Spleen (tissue), 11 donors: ENCODE data around the gene BMP2K. TPM values are rescaled to one million over a fixed set of nuclear protein-coding genes. Genes with fewer than 3 reads are reported as not detected.

Source experiments
- DNase-seq: peaks from one replicate; pipeline ENCODE4 v3.0.0-alpha.2; 2020
- H3K27ac ChIP-seq, 8 donors: fragments of 200-600 bp; sonication (generic) in 7 of 8; 1 replicate in 4 of 8; 2 replicates in 4 of 8; pipeline versions ENCODE4 v1.5.0 to v1.8.0; 2016 to 2021; ENCODE audit warnings: inconsistent platforms in 4 of 8, mild to moderate bottlenecking in 4 of 8, moderate library complexity in 1 of 8
- H3K27me3 ChIP-seq, 7 donors: fragments of 200-600 bp; sonication (generic) in 6 of 7; replicated peaks in 1 of 7; 1 replicate in 4 of 7; 2 replicates in 3 of 7; pipeline versions ENCODE4 v1.5.0 to v1.8.0; 2016 to 2021; ENCODE audit warnings: inconsistent platforms in 3 of 7, mild to moderate bottlenecking in 1 of 7
- H3K36me3 ChIP-seq, 6 donors: fragments of 200-600 bp; sonication (generic) in 5 of 6; 1 replicate in 4 of 6; 2 replicates in 2 of 6; pipeline versions ENCODE4 v1.5.0 to v1.8.0; 2016 to 2021; ENCODE audit warnings: inconsistent platforms in 2 of 6
- H3K4me1 ChIP-seq, 6 donors: fragments of 200-600 bp; sonication (generic) in 5 of 6; 1 replicate in 3 of 6; 2 replicates in 3 of 6; pipeline versions ENCODE4 v1.5.0 to v1.8.0; 2016 to 2021; ENCODE audit warnings: inconsistent platforms in 3 of 6
- H3K4me3 ChIP-seq, 8 donors: fragments of 200-600 bp; sonication (generic) in 7 of 8; 1 replicate in 4 of 8; 2 replicates in 4 of 8; pipeline versions ENCODE4 v1.5.0 to v1.8.0; 2016 to 2021; ENCODE audit warnings: inconsistent platforms in 4 of 8, mild to moderate bottlenecking in 4 of 8, moderate library complexity in 2 of 8
- H3K9me3 ChIP-seq, 8 donors: fragments of 200-600 bp; sonication (generic) in 7 of 8; 1 replicate in 4 of 8; 2 replicates in 4 of 8; pipeline versions ENCODE4 v1.5.0 to v1.8.0; 2016 to 2021; ENCODE audit warnings: inconsistent platforms in 4 of 8
- POLR2A ChIP-seq, 3 donors: fragments of 450-650 bp; IDR thresholded peaks; one replicate each; pipeline ENCODE4 v1.5.1; 2017; ENCODE audit warnings: antibody characterized with exemption in 3 of 3, mild to moderate bottlenecking in 1 of 3
- POLR2AphosphoS5 ChIP-seq, 3 donors: sonication (generic); formaldehyde crosslinking; IDR thresholded peaks; one replicate each; pipeline ENCODE4 v1.5.1; 2017; ENCODE audit warnings: antibody characterized with exemption in 3 of 3
- WGBS, 5 donors: extraction: QIAGEN DNeasy Blood & Tissue Kit in 3 of 5; methylation state at CpG; one replicate each; pipeline versions ENCODE4 v1.1.5 to v1.1.7; 2013 to 2018; 5-methylcytosine and 5-hydroxymethylcytosine counted together
- intact Hi-C: fragments of 100-400 bp; cut with DNase I; formaldehyde crosslinking; loops from one replicate; pipeline ENCODE4 v1.15.0; 2023; ENCODE audit warnings: low total_unique reads
- polyA plus RNA-seq, 3 donors: library from polyadenylated mRNA; stranded (reverse); fragments of 200-250 nt; gene quantifications; one replicate each; pipeline ENCODE4 v1.2.1, GENCODE V29; 2013
- total RNA-seq, 7 donors: library from RNA; depleted of rRNA in 3 of 7; stranded (reverse); fragments of >200 nt in 3 of 7; fragmentation: NEBNext Ultra II Directional in 4 of 7; extraction: Animal tissue kit (Norgen Biotek cat#: 25700) in 4 of 7; gene quantifications; one replicate each; pipeline versions ENCODE4 v1.1.0 to v1.2.1, GENCODE V29; 2016 to 2021
- TF ChIP-seq, protein P1 (sequence below), 11 experiments: fragments of 200-600 bp in 7 of 11; fragments of 450-650 bp in 4 of 11; sonication (generic) in 4 of 11; IDR thresholded peaks in 8 of 11; conservative IDR thresholded peaks in 3 of 11; 1 replicate in 7 of 11; 2 replicates in 4 of 11; pipeline versions ENCODE4 v1.4.0 to v1.8.0; 2016 to 2021; ENCODE audit warnings: antibody characterized with exemption in 11 of 11, inconsistent platforms in 4 of 11, mild to moderate bottlenecking in 1 of 11
- donor health status: healthy with polysubstance abuse.
- donor health status: DM: no; HTN: no; CAD: no; lungs with moderate emphysema.
- donor health status: DM: no; HTN: no; CAD: no.
- donor health status: Bipolar disorder and iron deficiency.
- donor health status: healthy.
- donor health status: DM: no; HTN: no; CAD: no.
- donor health status: DM: yes; HTN: yes; CAD: no.

BMP2K gene
- total and polyA plus RNA-seq, 10 donors: 27.4 to 154 (median 96.3) TPM

DNA sequence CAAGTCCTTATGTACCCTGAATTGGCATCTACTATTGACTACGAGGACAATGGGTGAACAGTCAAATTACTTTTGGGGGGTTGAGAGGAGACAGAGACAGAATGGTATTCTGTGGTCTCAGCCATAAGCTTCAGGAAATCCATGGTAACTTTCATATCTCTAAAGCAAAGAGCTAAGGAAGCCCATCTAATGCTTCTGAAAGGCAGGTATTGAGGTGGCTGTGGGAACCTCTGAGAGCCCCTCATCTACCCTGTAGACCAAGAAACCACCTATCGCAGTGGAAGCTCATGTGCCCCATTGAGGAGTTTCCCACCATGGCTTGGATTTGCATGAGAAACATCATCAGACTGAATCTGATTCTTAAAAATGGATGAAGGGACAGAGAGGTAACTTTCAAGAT, 23.1 kb upstream of the BMP2K start:
- H3K36me3 ChIP-seq: no peaks in the 10 kb centered on the region
- peaks cover 8 to 79% (median 31%) of the 10 kb centered on the region in 6 donors for H3K4me1 ChIP-seq
- no peak overlapping the region for H3K4me3 ChIP-seq
- TF ChIP-seq POLR2AphosphoS5 (IDR thresholded peaks at IDR 0.05): no peak
- TF ChIP-seq, protein P1, sequence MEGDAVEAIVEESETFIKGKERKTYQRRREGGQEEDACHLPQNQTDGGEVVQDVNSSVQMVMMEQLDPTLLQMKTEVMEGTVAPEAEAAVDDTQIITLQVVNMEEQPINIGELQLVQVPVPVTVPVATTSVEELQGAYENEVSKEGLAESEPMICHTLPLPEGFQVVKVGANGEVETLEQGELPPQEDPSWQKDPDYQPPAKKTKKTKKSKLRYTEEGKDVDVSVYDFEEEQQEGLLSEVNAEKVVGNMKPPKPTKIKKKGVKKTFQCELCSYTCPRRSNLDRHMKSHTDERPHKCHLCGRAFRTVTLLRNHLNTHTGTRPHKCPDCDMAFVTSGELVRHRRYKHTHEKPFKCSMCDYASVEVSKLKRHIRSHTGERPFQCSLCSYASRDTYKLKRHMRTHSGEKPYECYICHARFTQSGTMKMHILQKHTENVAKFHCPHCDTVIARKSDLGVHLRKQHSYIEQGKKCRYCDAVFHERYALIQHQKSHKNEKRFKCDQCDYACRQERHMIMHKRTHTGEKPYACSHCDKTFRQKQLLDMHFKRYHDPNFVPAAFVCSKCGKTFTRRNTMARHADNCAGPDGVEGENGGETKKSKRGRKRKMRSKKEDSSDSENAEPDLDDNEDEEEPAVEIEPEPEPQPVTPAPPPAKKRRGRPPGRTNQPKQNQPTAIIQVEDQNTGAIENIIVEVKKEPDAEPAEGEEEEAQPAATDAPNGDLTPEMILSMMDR (IDR thresholded peaks at IDR 0.05 in 8 of 11, conservative IDR thresholded peaks at IDR 0.05 in 3 of 11): no peak
- H3K27me3 ChIP-seq: no peaks in the 10 kb centered on the region
- no peak for DNase-seq
- intact Hi-C loops: no loop called here
- 80 to 89% (median 82%) methylated on average over 2 of the region's 2 CpGs for WGBS, 5 donors
- no peak overlapping the region for H3K27ac ChIP-seq
- H3K9me3 ChIP-seq: no peaks in the 10 kb centered on the region

DNA sequence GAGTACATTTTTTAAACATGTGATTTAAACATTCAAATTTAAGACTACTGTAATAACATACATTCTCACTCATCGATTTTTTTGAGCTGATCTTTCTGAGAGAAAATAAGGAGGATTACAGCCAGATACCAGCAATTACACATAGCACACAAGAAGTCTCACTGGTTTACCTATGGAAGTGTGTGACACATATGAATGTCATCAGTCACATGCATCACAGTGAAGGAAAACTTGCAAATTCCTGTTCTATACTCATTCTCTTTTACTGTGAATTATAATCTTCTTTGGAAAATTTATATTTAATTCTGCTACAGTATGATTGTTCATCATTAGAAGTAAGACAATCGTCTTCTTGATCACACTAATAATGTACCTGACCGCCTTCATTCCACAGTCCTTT, 21.3 kb upstream of the BMP2K start:
- Histone ChIP-seq H3K4me3 (no peak overlapping the region), H3K36me3 (no peaks in the 10 kb centered on the region), H3K27me3 (no peaks in the 10 kb centered on the region), H3K4me1 (peaks cover 8 to 61% (median 21%) of the 10 kb centered on the region in 6 donors), H3K9me3 (no peaks in the 10 kb centered on the region), H3K27ac (no peak overlapping the region)
- no peak for TF ChIP-seq POLR2A (IDR thresholded peaks at IDR 0.05)
- TF ChIP-seq, protein P1 (IDR thresholded peaks at IDR 0.05 in 8 of 11, conservative IDR thresholded peaks at IDR 0.05 in 3 of 11): no peak
- TF ChIP-seq POLR2AphosphoS5 (IDR thresholded peaks at IDR 0.05): no peak
- intact Hi-C loops: no loop called here
- 90 to 95% (median 93%) methylated on average over 3 of the region's 3 CpGs for WGBS, 5 donors
- no peak for DNase-seq

DNA sequence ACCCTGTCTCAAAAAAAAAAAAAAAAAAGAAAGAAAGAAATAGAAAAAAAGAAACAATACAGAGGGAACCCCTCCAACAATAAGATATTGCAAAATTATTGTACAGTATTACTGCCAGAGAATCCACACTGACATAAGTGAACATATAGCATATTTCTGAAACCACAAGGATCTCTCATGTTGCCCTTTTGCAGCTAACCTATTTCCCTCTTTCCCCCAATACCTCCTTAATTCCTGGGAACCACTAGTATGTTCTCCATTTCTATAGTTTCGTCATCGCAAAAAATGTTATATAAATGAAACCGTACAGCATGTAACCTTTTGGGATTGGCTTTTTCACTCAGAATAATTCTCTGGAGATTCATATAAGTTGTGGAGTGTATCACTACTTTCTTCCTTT, 20.0 kb upstream of the BMP2K start:
- Histone ChIP-seq H3K4me1 (peaks cover 0 to 48% (median 8%) of the 10 kb centered on the region in 6 donors), H3K27me3 (no peaks in the 10 kb centered on the region), H3K36me3 (no peaks in the 10 kb centered on the region), H3K27ac (no peak overlapping the region), H3K9me3 (no peaks in the 10 kb centered on the region), H3K4me3 (no peak overlapping the region)
- WGBS, 5 donors: 86 to 95% (median 94%) methylated on average over 3 of the region's 3 CpGs
- no peak for DNase-seq
- TF ChIP-seq POLR2A (IDR thresholded peaks at IDR 0.05) (no peak), POLR2AphosphoS5 (IDR thresholded peaks at IDR 0.05) (no peak)
- TF ChIP-seq, protein P1 (IDR thresholded peaks at IDR 0.05 in 8 of 11, conservative IDR thresholded peaks at IDR 0.05 in 3 of 11): no peak
- intact Hi-C loops: no loop called here

DNA sequence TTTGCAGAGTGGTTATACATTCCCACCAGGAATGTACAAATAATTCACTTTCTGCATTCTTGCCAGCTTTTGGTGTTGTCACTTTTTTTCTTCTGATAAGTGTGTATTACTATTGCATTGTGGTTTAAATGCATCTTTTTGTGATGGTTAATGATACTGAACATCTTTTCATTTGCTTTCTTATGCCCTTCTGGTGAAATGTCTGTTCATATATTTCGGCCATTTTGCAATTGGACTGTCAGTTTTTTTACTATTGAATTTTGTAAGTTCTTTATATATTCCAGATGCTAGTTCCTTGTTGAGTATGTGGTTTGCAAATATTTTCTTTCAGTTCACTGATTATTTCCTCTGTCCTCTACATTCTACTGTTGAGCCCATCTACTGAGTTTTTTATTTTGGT, 19.4 kb upstream of the BMP2K start:
- Histone ChIP-seq H3K9me3 (no peaks in the 10 kb centered on the region), H3K27me3 (no peaks in the 10 kb centered on the region), H3K4me1 (peaks cover 0 to 42% (median 5%) of the 10 kb centered on the region in 6 donors), H3K36me3 (no peaks in the 10 kb centered on the region), H3K27ac (no peak overlapping the region), H3K4me3 (no peak overlapping the region)
- 79 to 90% (median 84%) methylated on average over 1 of the region's 1 CpG for WGBS, 5 donors
- no peak for DNase-seq
- TF ChIP-seq POLR2AphosphoS5 (IDR thresholded peaks at IDR 0.05) (no peak), POLR2A (IDR thresholded peaks at IDR 0.05) (no peak)
- TF ChIP-seq, protein P1 (IDR thresholded peaks at IDR 0.05 in 8 of 11, conservative IDR thresholded peaks at IDR 0.05 in 3 of 11): no peak
- intact Hi-C loops: no loop called here
